CD14-positive monocyte (primary cell): ENCODE results near the gene CWF19L1. TPM values are rescaled to one million over a fixed set of nuclear protein-coding genes. Genes with fewer than 3 reads are reported as not detected.

Experiments used
- DNase-seq, 3 donors: peaks; one replicate each; pipeline ENCODE4 v3.0.0-alpha.2; 2011 to 2022
- H2AFZ ChIP-seq: 2 replicates; pipeline ENCODE4 v1.6.0; 2012; ENCODE audit warnings: mild to moderate bottlenecking, low read depth, low read length, inconsistent platforms; ENCODE audit not compliant: insufficient read depth, poor library complexity, severe bottlenecking
- H3K27ac ChIP-seq, 2 donors: 1 replicate in 1 of 2; 2 replicates in 1 of 2; pipeline ENCODE4 v1.5.1; 2012 to 2013; ENCODE audit warnings: low read length in 2 of 2, control low read depth in 1 of 2, inconsistent platforms in 1 of 2, low read depth in 1 of 2, mild to moderate bottlenecking in 1 of 2
- H3K27me3 ChIP-seq, 2 donors: one replicate each; pipeline versions ENCODE4 v1.6.0 to v1.6.1; 2011 to 2013; ENCODE audit warnings: low read length in 2 of 2; ENCODE audit not compliant: control insufficient read depth in 2 of 2, insufficient read depth in 2 of 2
- H3K36me3 ChIP-seq, 2 donors: replicated peaks in 1 of 2; 1 replicate in 1 of 2; 2 replicates in 1 of 2; pipeline versions ENCODE4 v1.5.1 to v1.6.1; 2012 to 2013; ENCODE audit warnings: low read length in 2 of 2, control low read depth in 1 of 2, inconsistent platforms in 1 of 2, mild to moderate bottlenecking in 1 of 2; ENCODE audit not compliant: insufficient read depth in 2 of 2, control insufficient read depth in 1 of 2
- H3K4me1 ChIP-seq, 2 donors: 1 replicate in 1 of 2; 2 replicates in 1 of 2; pipeline versions ENCODE4 v1.5.1 to v1.6.1; 2012 to 2013; ENCODE audit warnings: low read length in 2 of 2, control low read depth in 1 of 2, inconsistent platforms in 1 of 2, mild to moderate bottlenecking in 1 of 2, moderate library complexity in 1 of 2; ENCODE audit not compliant: insufficient read depth in 2 of 2, control insufficient read depth in 1 of 2
- H3K4me2 ChIP-seq: replicated peaks from 2 replicates; pipeline ENCODE3; 2012; ENCODE audit warnings: low read length, moderate library complexity, mild to moderate bottlenecking; ENCODE audit not compliant: poor library complexity, severe bottlenecking; ENCODE audit errors: extremely low read depth
- H3K4me3 ChIP-seq, 3 experiments: fragments of 200-600 bp in 1 of 3; sonication (generic) in 1 of 3; replicated peaks in 1 of 3; 1 replicate in 2 of 3; 2 replicates in 1 of 3; pipeline ENCODE4 v1.5.1; 2011 to 2013; ENCODE audit warnings: low read length in 3 of 3, mild to moderate bottlenecking in 3 of 3, control low read depth in 2 of 3, low read depth in 2 of 3, inconsistent platforms in 1 of 3, moderate library complexity in 1 of 3
- H3K79me2 ChIP-seq: 2 replicates; pipeline ENCODE4 v1.6.0; 2012; ENCODE audit warnings: mild to moderate bottlenecking, control low read depth, inconsistent platforms, low read length, moderate library complexity; ENCODE audit not compliant: insufficient read depth
- H3K9ac ChIP-seq: 2 replicates; pipeline ENCODE4 v1.6.0; 2017; ENCODE audit warnings: low read length, mild to moderate bottlenecking; ENCODE audit not compliant: insufficient read depth, poor library complexity, severe bottlenecking
- H3K9me3 ChIP-seq, 2 donors: replicated peaks in 1 of 2; 1 replicate in 1 of 2; 2 replicates in 1 of 2; pipeline versions ENCODE4 v1.5.1 to v1.6.1; 2012 to 2013; ENCODE audit warnings: low read length in 2 of 2, control low read depth in 1 of 2; ENCODE audit not compliant: control insufficient read depth in 1 of 2, insufficient read depth in 1 of 2
- H4K20me1 ChIP-seq: 2 replicates; pipeline ENCODE4 v1.6.0; 2012; ENCODE audit warnings: mild to moderate bottlenecking, low read length, control low read depth, moderate library complexity; ENCODE audit not compliant: insufficient read depth
- H3K27ac Mint-ChIP-seq, 7 donors: one replicate each; pipeline ENCODE4 v1.8.0; 2020; ENCODE audit warnings: mild to moderate bottlenecking in 7 of 7, mixed read lengths in 7 of 7, moderate library complexity in 6 of 7, inconsistent platforms in 2 of 7
- H3K27me3 Mint-ChIP-seq, 3 donors: one replicate each; pipeline ENCODE4 v1.8.0; 2021 to 2022; ENCODE audit warnings: low read depth in 3 of 3, mild to moderate bottlenecking in 3 of 3, mixed read lengths in 3 of 3, moderate library complexity in 3 of 3, inconsistent platforms in 1 of 3
- H3K36me3 Mint-ChIP-seq, 2 donors: one replicate each; pipeline ENCODE4 v1.8.0; 2020; ENCODE audit warnings: mixed read lengths in 2 of 2, inconsistent platforms in 1 of 2, mild to moderate bottlenecking in 1 of 2
- H3K4me1 Mint-ChIP-seq: one replicate; pipeline ENCODE4 v1.8.0; 2020; ENCODE audit warnings: mild to moderate bottlenecking, mixed read lengths
- H3K4me3 Mint-ChIP-seq, 2 donors: one replicate each; pipeline ENCODE4 v1.8.0; 2020; ENCODE audit warnings: mild to moderate bottlenecking in 2 of 2, mixed read lengths in 2 of 2, moderate library complexity in 1 of 2
- H3K9me3 Mint-ChIP-seq, 7 donors: one replicate each; pipeline ENCODE4 v1.8.0; 2020 to 2022; ENCODE audit warnings: mixed read lengths in 7 of 7, mild to moderate bottlenecking in 6 of 7, moderate library complexity in 6 of 7, inconsistent platforms in 2 of 7
- CTCF ChIP-seq: fragments of 200-600 bp; IDR thresholded peaks from one replicate; pipeline ENCODE4 v1.8.0; 2022; ENCODE audit warnings: antibody characterized with exemption, mild to moderate bottlenecking
- WGBS: methylation state at CpG from one replicate; pipeline ENCODE4 v1.1.5; 2013; ENCODE audit warnings: missing lambda C conversion rate; ENCODE audit not compliant: insufficient coverage; 5-methylcytosine and 5-hydroxymethylcytosine counted together
- intact Hi-C, 2 donors: fragments of 100-400 bp; cut with micrococcal nuclease; formaldehyde crosslinking; loops; one replicate each; pipeline versions ENCODE4 v1.15.0 to v1.15.1; 2023
- polyA plus RNA-seq, 3 donors: library from polyadenylated mRNA; depleted of rRNA in 1 of 3; unstranded in 2 of 3; stranded (reverse) in 1 of 3; fragments of 300-500 nt in 2 of 3; fragments of >200 nt in 1 of 3; fragmentation: Illumina TruSeq in 2 of 3; gene quantifications; 1 replicate in 2 of 3; 2 replicates in 1 of 3; pipeline ENCODE4 v1.2.3, GENCODE V29; 2012 to 2021

The CWF19L1 gene
- polyA plus RNA-seq, 3 donors = 19.9 to 29.3 (median 22.2) TPM

- Mint-ChIP-seq H3K27ac (peak overlapping the region in 1 of 7 donors; percentile 40), H3K9me3 (no peaks in the 10 kb centered on the region), H3K4me3 (no peak overlapping the region), H3K27me3 (peaks cover 0 to 2% (median 0%) of the 10 kb centered on the region in 3 donors), H3K36me3 (peaks cover 60 to 74% of the 10 kb centered on the region in 2 donors), H3K4me1 (peaks cover 20% of the 10 kb centered on the region)
- intact Hi-C loops = no loop called here
- Histone ChIP-seq H3K36me3 (peaks cover 70 to 91% of the 10 kb centered on the region in 2 donors), H3K9me3 (no peaks in the 10 kb centered on the region), H3K27ac (no peak overlapping the region), H2AFZ (no peak overlapping the region), H3K27me3 (no peaks in the 10 kb centered on the region), H4K20me1 (no peaks in the 10 kb centered on the region), H3K9ac (no peak overlapping the region), H3K79me2 (peaks cover 60% of the 10 kb centered on the region), H3K4me1 (peaks cover 15 to 16% of the 10 kb centered on the region in 2 donors), H3K4me2 (no peak overlapping the region), H3K4me3 (no peak overlapping the region)
- no peak for DNase-seq
- WGBS = no CpG with 5 or more reads among the region's 1 CpG
- no peak for TF ChIP-seq CTCF
Measured at GRCh38 chr10:100194711-100195110, 72.7 kb downstream of the CWF19L1 start.

- TF ChIP-seq CTCF = no peak
- no peaks in the 10 kb centered on the region for H3K27me3 ChIP-seq
- peaks cover 53 to 64% of the 10 kb centered on the region in 2 donors for H3K36me3 Mint-ChIP-seq
- intact Hi-C loops = no loop called here
- peak overlapping the region in 1 of 3 experiments; percentile 26 for H3K4me3 ChIP-seq
- no peak overlapping the region for H3K9ac ChIP-seq
- H3K4me1 Mint-ChIP-seq = peaks cover 21% of the 10 kb centered on the region
- H3K27ac Mint-ChIP-seq = peak overlapping the region; percentile 62 to 92 (median 88)
- H3K9me3 ChIP-seq = no peaks in the 10 kb centered on the region
- H3K36me3 ChIP-seq = peaks cover 56 to 83% of the 10 kb centered on the region in 2 donors
- no peaks in the 10 kb centered on the region for H4K20me1 ChIP-seq
- no peaks in the 10 kb centered on the region for H3K9me3 Mint-ChIP-seq
- peaks cover 80% of the 10 kb centered on the region for H3K79me2 ChIP-seq
- H3K27ac ChIP-seq = peak overlapping the region in 1 of 2 donors; percentile 70
- peak overlapping the region; percentile 59 for H2AFZ ChIP-seq
- peaks cover 0 to 2% (median 0%) of the 10 kb centered on the region in 3 donors for H3K27me3 Mint-ChIP-seq
- H3K4me3 Mint-ChIP-seq = peak overlapping the region in 1 of 2 donors; percentile 69
- H3K4me1 ChIP-seq = peaks cover 18 to 23% of the 10 kb centered on the region in 2 donors
- peak overlapping the region; percentile 50 for H3K4me2 ChIP-seq
- DNase-seq = peak; percentile 47 to 68 (median 62)
- 17% methylated on average over 1 of the region's 2 CpGs for WGBS
Measured at GRCh38 chr10:100192350-100192749, 75.1 kb downstream of the CWF19L1 start.
